ENCODE results near the gene GP1BA. TPM values are rescaled to one million over a fixed set of nuclear protein-coding genes. Genes with fewer than 3 reads are reported as not detected.

GP1BA gene
- total RNA-seq, 2 experiments from 2014 or later = not detected

Small RNA genes lying within 50 kb of the gene (microRNA-seq; reads per million reads assigned to microRNA genes)
- not detected for gene MIR6864
- not detected for gene MIR6865

Other genes starting within 250 kb of the GP1BA start
- gene PELP1, start 228.1 kb upstream of the GP1BA start, total RNA-seq = 10 to 100 TPM; 73.8 to 74.7 TPM
- 100 to 1,000 TPM; 325 to 330 TPM for gene ARRB2, start 221.6 kb upstream of the GP1BA start, total RNA-seq
- gene MED11, start 200.8 kb upstream of the GP1BA start, total RNA-seq = 10 to 100 TPM; 29.4 to 32.2 TPM
- gene ZMYND15, start 192.4 kb upstream of the GP1BA start, total RNA-seq = under 1 TPM in 1 of 2 experiments, not detected in 1; 0.17 TPM
- 1 to 10 TPM; 2.7 to 3.0 TPM for gene CXCL16, start 192.3 kb upstream of the GP1BA start, total RNA-seq
- gene TM4SF5, start 160.4 kb upstream of the GP1BA start, total RNA-seq = not detected
- gene VMO1, start 145.9 kb upstream of the GP1BA start, total RNA-seq = not detected
- gene GLTPD2, start 143.3 kb upstream of the GP1BA start, total RNA-seq = not detected
- 10 to 100 TPM; 81.4 to 83.1 TPM for gene PSMB6, start 136.1 kb upstream of the GP1BA start, total RNA-seq
- 10 to 100 TPM; 18.8 to 21.7 TPM for gene PLD2, start 125.1 kb upstream of the GP1BA start, total RNA-seq
- 100 to 1,000 TPM; 123 to 128 TPM for gene MINK1, start 98.9 kb upstream of the GP1BA start, total RNA-seq
- gene C17orf107, start 32.7 kb upstream of the GP1BA start, total RNA-seq = 1 to 10 TPM; 1.9 to 3.0 TPM
- gene CHRNE, start 29.2 kb upstream of the GP1BA start, total RNA-seq = 1 to 10 TPM in 1 of 2 experiments, under 1 TPM in 1; 0.65 to 1.1 TPM
- gene SLC25A11, start 7.8 kb downstream of the GP1BA start, total RNA-seq = 10 to 100 TPM; 67.6 to 78.1 TPM
- 100 to 1,000 TPM; 202 TPM for gene RNF167, start 8.0 kb downstream of the GP1BA start, total RNA-seq
- gene PFN1, start 16.3 kb downstream of the GP1BA start, total RNA-seq = 1,000 to 10,000 TPM; 1,712 to 1,828 TPM
- gene ENO3, start 18.8 kb downstream of the GP1BA start, total RNA-seq = 10 to 100 TPM; 31.4 to 32.9 TPM
- gene SPAG7, start 35.5 kb downstream of the GP1BA start, total RNA-seq = 10 to 100 TPM; 47.1 to 51.9 TPM
- 10 to 100 TPM; 62.0 to 67.7 TPM for gene CAMTA2, start 55.4 kb downstream of the GP1BA start, total RNA-seq
- under 1 TPM; 0.42 to 0.54 TPM for gene INCA1, start 65.2 kb downstream of the GP1BA start, total RNA-seq
- 10 to 100 TPM; 35.5 to 37.3 TPM for gene KIF1C, start 65.7 kb downstream of the GP1BA start, total RNA-seq
- 1 to 10 TPM in 1 of 2 experiments, under 1 TPM in 1; 0.85 to 1.4 TPM for gene SLC52A1, start 103.1 kb downstream of the GP1BA start, total RNA-seq
- gene ZFP3, start 146.2 kb downstream of the GP1BA start, total RNA-seq = 1 to 10 TPM; 7.3 to 8.3 TPM
- gene ZNF232, start 179.6 kb downstream of the GP1BA start, total RNA-seq = 10 to 100 TPM in 1 of 2 experiments, 1 to 10 TPM in 1; 9.4 to 12.9 TPM
- under 1 TPM; 0.06 to 0.11 TPM for gene USP6, start 183.8 kb downstream of the GP1BA start, total RNA-seq

All from activated naive CD8-positive, alpha-beta T cell treated with anti-CD3 and anti-CD28 coated beads, Interleukin-2, amount 10 ng/mL, durations not matched to agents 7 days and 5 days (primary cell).